ENCODE measurements around the gene MED26. TPM values are rescaled to one million over a fixed set of nuclear protein-coding genes. Genes with fewer than 3 reads are reported as not detected.

MED26 gene
- total and polyA plus RNA-seq, 10 of the 15 experiments (the other 5 are each of a cell fraction or from before 2014, with no cell fraction given): 1.1 to 21.4 (median 9.7) TPM

GRCh38 chr19:16537111-16537510 lies 90.9 kb downstream of the MED26 start:
- ChIA-PET RAD21 (ENCODE audit: unreplicated experiment) (no interaction called here), POLR2A (no interaction called here), CTCF (no interaction called here), SMC1A (ENCODE audit: uncharacterized antibody, unreplicated experiment) (no interaction called here)
- Histone ChIP-seq H3K79me2 (ENCODE audit: control insufficient read depth, insufficient read depth, low read length) (peaks cover 48% of the 10 kb centered on the region), H3K4me3 (no peak overlapping the region), H3K36me3 (ENCODE audit: control insufficient read depth in 2 of 2, insufficient read depth in 2 of 2, low read length in 1 of 2) (peaks cover 16 to 36% of the 10 kb centered on the region in 2 experiments; a peak in 3 of 4 replicates), H3K4me1 (ENCODE audit: control insufficient read depth, insufficient read depth, low read length) (peaks cover 5% of the 10 kb centered on the region; the same call in 1 of the 2 replicates), H3K27ac (ENCODE audit: control insufficient read depth, insufficient read depth) (no peak overlapping the region), H3K9ac (ENCODE audit: control insufficient read depth, insufficient read depth, low read length) (no peak overlapping the region), H3K9me3 (replicated peaks; ENCODE audit: control insufficient read depth, insufficient read depth, low read length) (no peaks in the 10 kb centered on the region; the same call in 2 of the 3 replicates), H4K20me1 (ENCODE audit: control insufficient read depth, insufficient read depth) (peaks cover 4% of the 10 kb centered on the region; the same call in 1 of the 2 replicates), H3K27me3 (replicated peaks in 1 of 2; ENCODE audit: control insufficient read depth in 2 of 2, insufficient read depth in 2 of 2, low read length in 1 of 2) (no peaks in the 10 kb centered on the region), H2AFZ (ENCODE audit: control insufficient read depth, low read depth, low read length) (no peak overlapping the region), H3K4me2 (ENCODE audit: control insufficient read depth, insufficient read depth) (no peak overlapping the region)
- intact Hi-C loops (cut with micrococcal nuclease; ENCODE audit: unreplicated experiment) (no loop called here), in situ Hi-C loops (cut with MboI) (no loop called here)
- DNase-seq (ENCODE audit: low read depth, low spot score): no peak
- no peak for ATAC-seq
- BruUV-seq (replicated peaks): no TSS peak
- FAIRE-seq: no peak
- 94% methylated on average over 13 of the region's 13 CpGs for WGBS (ENCODE audit: insufficient coverage, insufficient replicate concordance, low lambda C conversion rate, missing lambda C conversion rate)
- TF ChIP-seq YY1 (IDR thresholded peaks at IDR 0.05; ENCODE audit: low read depth, low read length): no peak
- TF ChIP-seq, protein P1, sequence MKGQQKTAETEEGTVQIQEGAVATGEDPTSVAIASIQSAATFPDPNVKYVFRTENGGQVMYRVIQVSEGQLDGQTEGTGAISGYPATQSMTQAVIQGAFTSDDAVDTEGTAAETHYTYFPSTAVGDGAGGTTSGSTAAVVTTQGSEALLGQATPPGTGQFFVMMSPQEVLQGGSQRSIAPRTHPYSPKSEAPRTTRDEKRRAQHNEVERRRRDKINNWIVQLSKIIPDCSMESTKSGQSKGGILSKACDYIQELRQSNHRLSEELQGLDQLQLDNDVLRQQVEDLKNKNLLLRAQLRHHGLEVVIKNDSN (IDR thresholded peaks at IDR 0.05; ENCODE audit: borderline replicate concordance, extremely low read length, insufficient read depth, low read depth, low read length): no peak
- no peak for TF ChIP-seq MXI1 (IDR thresholded peaks at IDR 0.05; ENCODE audit: low read depth, low read length)
- TF ChIP-seq NKRF (conservative IDR thresholded peaks at IDR 0.05): no peak
- no peak for TF ChIP-seq NRF1 (conservative IDR thresholded peaks at IDR 0.05; ENCODE audit: low read depth, low read length)
- no peak for TF ChIP-seq MLLT1 (IDR thresholded peaks at IDR 0.05)
- TF ChIP-seq NR2F1 (conservative IDR thresholded peaks at IDR 0.05): no peak
- no peak for TF ChIP-seq FOXM1 (IDR thresholded peaks at IDR 0.05; ENCODE audit: low read depth, low read length)
- no peak for TF ChIP-seq MTA3 (IDR thresholded peaks at IDR 0.05; ENCODE audit: borderline replicate concordance, low read length)
- no peak for TF ChIP-seq SMARCA5 (IDR thresholded peaks at IDR 0.05)
- no peak for TF ChIP-seq SKIL (IDR thresholded peaks at IDR 0.05; ENCODE audit: low read depth, poor library complexity, severe bottlenecking)
- no peak for TF ChIP-seq JUNB (IDR thresholded peaks at IDR 0.05)

Data from GM12878 (cell line).